ENCODE data around the gene RETN.

- TF ChIP-seq POLR2AphosphoS5 (IDR thresholded peaks at IDR 0.05; ENCODE audit: borderline replicate concordance, low read depth, low read length) (no peak; the same call in 1 of the 2 replicates), EZH2 (IDR thresholded peaks at IDR 0.05) (no peak), FOXP2 (optimal IDR thresholded peaks at IDR 0.05; ENCODE audit: control extremely low read depth, extremely low read length, insufficient read depth) (no peak)
Observed at GRCh38 chr19:7633698-7634097, 35.2 kb upstream of the RETN start, which contains the start of gene PCP2.
